ENCODE data around the gene MSH4.

GRCh38 chr1:75789988-75790387, 6.7 kb upstream of the MSH4 start:
- no peak for TF ChIP-seq CTCF (IDR thresholded peaks at IDR 0.05; ENCODE audit: insufficient read depth, low read depth, low read length)
- TF ChIP-seq EZH2 (IDR thresholded peaks at IDR 0.05; ENCODE audit: insufficient read depth, low read length) = no peak
